ENCODE results near the gene IMMP2L. TPM values are rescaled to one million over a fixed set of nuclear protein-coding genes. Genes with fewer than 3 reads are reported as not detected.

Gene IMMP2L
- total RNA-seq, 1 experiment from 2014 or later: 12.8 TPM

- H3K27ac ChIP-seq: no peak overlapping the region
- H3K4me1 ChIP-seq: peaks cover 9% of the 10 kb centered on the region
- H3K9me3 ChIP-seq (replicated peaks): no peaks in the 10 kb centered on the region
- no peaks in the 10 kb centered on the region for H3K27me3 ChIP-seq
- H3K4me3 ChIP-seq: no peak overlapping the region
- peak in 1 of 2 experiments; percentile 29 for DNase-seq
- no peaks in the 10 kb centered on the region for H3K36me3 ChIP-seq
Observed at GRCh38 chr7:111045449-111045848, 516.8 kb downstream of the IMMP2L start.

GRCh38 chr7:111043561-111043960 is 518.7 kb downstream of the IMMP2L start:
- H3K4me3 ChIP-seq: no peak overlapping the region
- no peaks in the 10 kb centered on the region for H3K36me3 ChIP-seq
- H3K9me3 ChIP-seq (replicated peaks): no peaks in the 10 kb centered on the region
- H3K4me1 ChIP-seq: peaks cover 9% of the 10 kb centered on the region
- no peak overlapping the region for H3K27ac ChIP-seq
- H3K27me3 ChIP-seq: no peaks in the 10 kb centered on the region
- DNase-seq: no peak

DNA sequence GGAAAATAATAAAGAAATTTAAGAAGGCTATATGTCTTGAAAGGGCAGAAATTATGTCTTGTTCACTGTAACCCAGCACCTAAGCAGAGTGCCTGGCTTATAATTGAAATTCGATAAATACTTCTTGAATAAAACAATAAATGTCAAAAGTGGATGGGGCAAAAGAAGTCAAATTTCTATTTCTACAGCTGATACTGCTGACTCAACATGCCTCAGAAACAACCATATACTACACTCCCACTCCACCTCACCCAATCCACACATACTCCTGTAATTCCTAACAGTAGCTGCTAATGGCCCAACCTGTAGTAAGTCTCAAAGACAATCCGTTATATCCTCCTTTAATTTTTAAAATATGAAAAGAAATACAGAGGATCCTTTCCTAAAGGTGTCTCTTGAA is 519.5 kb downstream of the IMMP2L start:
- no peaks in the 10 kb centered on the region for H3K36me3 ChIP-seq
- no peak overlapping the region for H3K27ac ChIP-seq
- H3K27me3 ChIP-seq: no peaks in the 10 kb centered on the region
- no peak for DNase-seq
- peaks cover 9% of the 10 kb centered on the region for H3K4me1 ChIP-seq
- H3K9me3 ChIP-seq (replicated peaks): no peaks in the 10 kb centered on the region
- no peak overlapping the region for H3K4me3 ChIP-seq

- Histone ChIP-seq H3K4me3 (no peak overlapping the region), H3K4me1 (peaks cover 9% of the 10 kb centered on the region), H3K27ac (no peak overlapping the region), H3K9me3 (replicated peaks) (no peaks in the 10 kb centered on the region), H3K36me3 (no peaks in the 10 kb centered on the region), H3K27me3 (no peaks in the 10 kb centered on the region)
- no peak for DNase-seq
Observed at GRCh38 chr7:111041577-111041976, 520.7 kb downstream of the IMMP2L start.

GRCh38 chr7:111038185-111038584 is 524.1 kb downstream of the IMMP2L start:
- no peaks in the 10 kb centered on the region; the same call in 1 of the 2 replicates for H3K4me1 ChIP-seq
- no peak overlapping the region for H3K27ac ChIP-seq
- no peak overlapping the region for H3K4me3 ChIP-seq
- H3K36me3 ChIP-seq: no peaks in the 10 kb centered on the region
- H3K27me3 ChIP-seq: no peaks in the 10 kb centered on the region
- DNase-seq: no peak
- no peaks in the 10 kb centered on the region for H3K9me3 ChIP-seq (replicated peaks)

GRCh38 chr7:111031916-111032315 is 530.4 kb downstream of the IMMP2L start:
- Histone ChIP-seq H3K36me3 (no peaks in the 10 kb centered on the region), H3K27me3 (no peaks in the 10 kb centered on the region), H3K27ac (no peak overlapping the region), H3K9me3 (replicated peaks) (no peaks in the 10 kb centered on the region), H3K4me3 (no peak overlapping the region), H3K4me1 (peaks cover 11% of the 10 kb centered on the region)
- DNase-seq: no peak

GRCh38 chr7:111030336-111030735 is 532.0 kb downstream of the IMMP2L start:
- H3K27ac ChIP-seq: no peak overlapping the region
- no peak for DNase-seq

DNA sequence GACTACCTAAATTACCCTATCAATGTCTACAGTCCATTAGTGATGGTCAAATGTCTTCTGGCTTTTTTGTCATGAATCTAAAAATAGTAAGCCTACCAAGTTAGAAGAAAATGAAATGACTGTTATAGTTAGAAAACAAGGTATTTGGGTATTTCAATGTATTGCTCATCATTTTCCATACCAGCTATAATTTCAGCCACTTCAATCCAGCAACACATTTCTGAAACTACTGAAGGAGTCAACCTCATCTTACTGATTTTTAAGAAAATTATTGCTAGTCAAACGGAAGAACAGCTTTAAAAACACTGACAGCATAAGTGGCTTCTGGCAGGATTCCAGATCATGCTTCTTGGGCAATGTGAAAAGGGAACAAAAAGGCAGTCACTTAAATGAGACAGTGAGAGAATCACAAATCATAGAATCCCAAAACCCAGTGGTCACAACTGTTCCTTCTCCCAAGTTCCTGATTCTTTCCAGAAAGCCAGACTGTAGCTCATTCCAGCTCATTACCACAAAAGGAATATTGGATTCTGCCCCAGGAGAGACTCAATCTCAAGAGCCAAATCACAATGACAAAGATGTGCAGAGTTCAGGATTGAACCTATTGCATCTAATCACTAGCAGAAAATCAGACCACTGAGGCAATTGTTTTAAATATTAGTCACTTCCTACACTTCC is 532.6 kb downstream of the IMMP2L start:
- H3K36me3 ChIP-seq: no peaks in the 10 kb centered on the region
- no peak overlapping the region for H3K4me3 ChIP-seq
- no peaks in the 10 kb centered on the region for H3K27me3 ChIP-seq
- peaks cover 11% of the 10 kb centered on the region for H3K4me1 ChIP-seq
- peak; percentile 26 to 59 for DNase-seq
- no peak overlapping the region for H3K27ac ChIP-seq
- no peaks in the 10 kb centered on the region for H3K9me3 ChIP-seq (replicated peaks)

More at GRCh38 chr7:111030336-111030735, 532.0 kb downstream of the IMMP2L start:
- Histone ChIP-seq H3K36me3 (no peaks in the 10 kb centered on the region), H3K4me3 (no peak overlapping the region), H3K4me1 (peaks cover 11% of the 10 kb centered on the region), H3K27me3 (no peaks in the 10 kb centered on the region), H3K9me3 (replicated peaks) (no peaks in the 10 kb centered on the region)

DNA sequence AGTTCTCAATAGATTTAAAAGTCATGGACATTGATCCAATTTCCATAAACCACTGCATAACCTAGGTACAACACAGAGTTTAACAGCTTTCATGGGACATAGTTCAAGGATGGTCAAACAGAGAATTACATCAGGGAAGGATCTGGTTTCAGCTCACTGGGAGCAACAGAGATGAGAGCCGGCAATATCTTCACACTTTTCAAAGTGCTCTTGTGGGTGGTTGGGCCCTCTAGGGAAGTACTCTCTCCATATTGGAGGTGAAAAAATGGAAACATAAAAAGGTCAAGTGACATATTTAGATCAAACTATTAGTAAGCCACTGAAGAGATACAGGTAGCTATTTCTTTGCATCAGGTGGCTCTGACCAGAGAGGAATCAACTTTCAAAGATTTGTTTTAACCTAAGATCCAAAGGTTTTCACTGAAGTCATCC is 533.1 kb downstream of the IMMP2L start:
- no peak overlapping the region for H3K4me3 ChIP-seq
- H3K36me3 ChIP-seq: no peaks in the 10 kb centered on the region
- H3K4me1 ChIP-seq: peaks cover 11% of the 10 kb centered on the region
- no peaks in the 10 kb centered on the region for H3K27me3 ChIP-seq
- DNase-seq: peak in 1 of 2 experiments; percentile 30
- H3K27ac ChIP-seq: no peak overlapping the region
- H3K9me3 ChIP-seq (replicated peaks): no peaks in the 10 kb centered on the region

DNA sequence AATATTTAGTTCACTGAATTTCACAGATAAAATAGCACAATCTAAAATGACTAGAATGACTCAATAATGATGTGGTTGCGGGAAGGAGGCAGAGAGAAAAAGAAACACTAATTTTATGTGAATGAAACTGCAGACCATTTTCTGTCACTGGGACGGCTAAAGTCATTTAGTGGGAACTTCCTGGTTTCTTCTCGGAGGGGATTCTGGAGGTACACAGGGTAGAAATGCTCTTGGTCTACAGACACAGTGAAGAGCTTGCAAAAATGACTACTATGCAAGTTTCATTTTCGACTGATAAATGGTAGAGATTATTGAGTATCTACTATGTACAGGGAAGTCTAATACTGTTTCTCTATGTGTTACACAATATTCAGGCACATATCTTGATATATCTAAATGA is 534.9 kb downstream of the IMMP2L start:
- H3K27me3 ChIP-seq: no peaks in the 10 kb centered on the region
- H3K27ac ChIP-seq: no peak overlapping the region
- H3K36me3 ChIP-seq: no peaks in the 10 kb centered on the region
- H3K4me1 ChIP-seq: peaks cover 11% of the 10 kb centered on the region
- no peak for DNase-seq
- no peaks in the 10 kb centered on the region for H3K9me3 ChIP-seq (replicated peaks)
- H3K4me3 ChIP-seq: no peak overlapping the region

DNA sequence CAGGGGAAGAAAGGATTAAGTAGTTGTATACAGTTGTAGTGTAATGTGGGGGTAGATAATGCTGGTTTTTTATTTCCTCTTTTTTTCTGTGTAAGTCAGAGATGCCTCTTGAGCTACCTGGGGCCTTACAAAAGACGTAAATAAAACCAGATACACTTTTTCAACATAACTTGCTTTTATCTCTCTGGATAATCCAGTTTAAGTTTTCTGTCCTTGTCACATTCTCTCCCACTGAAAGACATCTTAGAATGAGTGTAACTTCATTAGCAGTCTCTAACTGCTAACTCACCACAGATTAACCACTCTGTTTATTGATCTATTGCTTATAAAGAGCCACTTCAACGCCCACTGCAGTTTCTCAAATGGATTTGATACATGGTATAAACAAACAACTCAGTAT is 535.5 kb downstream of the IMMP2L start:
- no peak overlapping the region for H3K27ac ChIP-seq

DNA sequence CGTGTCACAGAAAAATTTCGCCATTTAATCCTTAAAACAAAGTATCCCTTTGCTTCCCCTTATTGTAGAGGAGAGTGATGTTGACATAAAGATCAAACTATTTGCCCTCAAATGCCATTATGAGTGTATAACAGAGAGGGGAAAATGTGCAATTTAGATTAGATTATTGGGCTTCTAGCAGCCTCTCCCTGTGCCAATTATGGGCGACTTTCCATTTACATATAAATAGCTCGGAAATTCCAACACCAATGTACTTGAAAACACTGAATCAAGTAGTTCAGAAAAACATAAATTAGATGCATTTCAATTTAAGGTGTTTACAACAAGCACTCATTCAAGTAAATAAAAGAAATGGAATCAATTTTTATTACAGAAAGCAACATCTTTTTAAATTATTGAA is 535.9 kb downstream of the IMMP2L start:
- H3K27me3 ChIP-seq: no peaks in the 10 kb centered on the region
- DNase-seq: no peak
- H3K4me1 ChIP-seq: peaks cover 11% of the 10 kb centered on the region

More for the DNA sequence above, 535.5 kb downstream of the IMMP2L start:
- Histone ChIP-seq H3K36me3 (no peaks in the 10 kb centered on the region), H3K27me3 (no peaks in the 10 kb centered on the region), H3K4me3 (no peak overlapping the region), H3K4me1 (peaks cover 11% of the 10 kb centered on the region), H3K9me3 (replicated peaks) (no peaks in the 10 kb centered on the region)
- DNase-seq: no peak

DNA sequence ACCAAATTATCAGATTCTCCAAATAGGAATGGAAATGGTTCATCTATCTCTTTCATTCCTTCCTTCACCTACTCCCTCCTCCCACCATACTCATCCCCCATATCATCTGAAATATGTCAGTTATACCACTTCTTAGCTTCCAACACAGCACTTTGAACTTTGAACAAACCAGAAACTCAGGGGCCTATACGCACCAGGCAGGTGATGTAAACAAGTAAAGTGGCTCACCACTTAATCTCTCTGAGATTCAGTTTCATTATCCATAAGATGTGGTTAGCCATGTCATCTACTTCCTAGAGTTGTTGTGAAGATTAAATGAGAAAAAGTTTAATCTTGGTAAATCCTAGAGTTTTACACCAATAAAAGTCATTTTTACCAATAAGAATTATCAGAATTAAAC is 537.3 kb downstream of the IMMP2L start:
- no peak for DNase-seq

More for the DNA sequence above, 535.9 kb downstream of the IMMP2L start:
- H3K9me3 ChIP-seq (replicated peaks): no peaks in the 10 kb centered on the region
- no peaks in the 10 kb centered on the region for H3K36me3 ChIP-seq
- no peak overlapping the region for H3K4me3 ChIP-seq
- no peak overlapping the region for H3K27ac ChIP-seq

DNA sequence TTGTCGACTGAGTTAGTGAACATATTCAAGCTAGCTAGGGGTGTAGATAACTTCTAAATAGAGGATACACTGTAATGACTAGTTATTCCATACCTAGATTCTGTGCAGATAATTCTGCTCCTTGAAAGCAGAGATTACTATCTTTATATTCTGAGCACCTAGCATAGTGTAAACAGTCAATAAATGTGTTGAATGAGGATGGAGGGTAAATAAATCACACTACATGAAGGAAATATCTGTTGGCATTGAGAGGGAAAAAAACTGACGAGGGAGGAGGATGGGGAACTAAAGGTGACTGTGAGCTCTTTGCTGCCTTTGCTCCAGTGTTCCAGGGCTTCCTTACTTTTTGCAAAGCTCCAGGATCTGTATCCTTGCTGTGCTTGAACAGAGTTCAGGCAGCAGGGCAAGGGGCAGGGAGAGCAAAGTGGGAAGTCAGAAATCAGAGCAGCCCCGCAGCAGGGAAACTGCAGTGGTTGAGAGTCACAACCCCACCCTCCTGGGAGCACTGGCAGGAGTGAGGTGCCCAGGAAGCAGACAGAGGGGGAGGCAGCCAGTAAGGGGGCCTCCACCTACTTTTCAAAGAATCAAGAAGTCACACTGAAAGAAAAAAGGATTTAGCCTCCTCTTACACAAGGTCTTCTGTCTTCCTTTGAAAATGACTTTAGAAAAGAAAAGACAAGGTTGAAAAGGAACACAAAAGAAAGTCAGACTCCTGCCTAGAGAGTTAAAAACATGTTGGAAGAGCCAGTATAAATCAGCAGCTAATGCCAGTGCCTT is 543.1 kb downstream of the IMMP2L start:
- H3K9me3 ChIP-seq (replicated peaks): no peaks in the 10 kb centered on the region
- no peak overlapping the region for H3K27ac ChIP-seq
- H3K4me1 ChIP-seq: no peaks in the 10 kb centered on the region
- H3K27me3 ChIP-seq: no peaks in the 10 kb centered on the region
- no peak overlapping the region for H3K4me3 ChIP-seq
- no peak for DNase-seq
- H3K36me3 ChIP-seq: no peaks in the 10 kb centered on the region

More for the DNA sequence above, 537.3 kb downstream of the IMMP2L start:
- Histone ChIP-seq H3K4me3 (no peak overlapping the region), H3K36me3 (no peaks in the 10 kb centered on the region), H3K27me3 (no peaks in the 10 kb centered on the region), H3K9me3 (replicated peaks) (no peaks in the 10 kb centered on the region), H3K27ac (no peak overlapping the region), H3K4me1 (peaks cover 10% of the 10 kb centered on the region)

GRCh38 chr7:111018447-111018846 is 543.8 kb downstream of the IMMP2L start:
- Histone ChIP-seq H3K36me3 (no peaks in the 10 kb centered on the region), H3K4me1 (no peaks in the 10 kb centered on the region), H3K9me3 (replicated peaks) (no peaks in the 10 kb centered on the region), H3K27ac (no peak overlapping the region), H3K4me3 (no peak overlapping the region), H3K27me3 (no peaks in the 10 kb centered on the region)
- no peak for DNase-seq

Data from SJCRH30 (cell line).